HG02678 (cell line): ENCODE measurements around the gene DYRK4.

Experiments used
- ATAC-seq: cut with Tn5 transposase; IDR thresholded peaks from one replicate; pipeline ENCODE4 v1.9.1; 2021; ENCODE audit warnings: mild to moderate bottlenecking, moderate library complexity; ENCODE audit not compliant: unreplicated experiment

The DYRK4 gene

GRCh38 chr12:4615667-4616066 is 53.7 kb downstream of the DYRK4 start:
- ATAC-seq: no peak

GRCh38 chr12:4621511-4621910 is 59.5 kb downstream of the DYRK4 start:
- ATAC-seq: no peak

DNA sequence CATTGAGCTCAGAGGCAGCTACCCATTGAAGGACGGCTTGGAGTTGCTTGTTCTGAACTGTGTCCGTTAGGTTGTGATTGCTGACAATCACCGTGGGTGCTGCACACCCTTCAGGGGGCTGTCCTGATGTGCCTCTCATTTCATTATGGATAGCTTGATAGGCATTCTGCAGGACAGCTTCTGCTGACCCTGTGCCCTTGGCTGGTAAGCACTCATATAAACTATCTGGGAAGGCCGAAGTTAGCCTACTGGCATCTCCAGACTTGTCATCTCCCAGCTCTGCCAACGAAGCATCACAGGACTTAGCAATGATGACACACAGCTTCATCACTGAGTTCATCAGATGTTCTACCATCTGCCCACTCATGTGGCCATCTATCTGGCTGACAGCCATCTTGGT is 64.5 kb downstream of the DYRK4 start:
- no peak for ATAC-seq

DNA sequence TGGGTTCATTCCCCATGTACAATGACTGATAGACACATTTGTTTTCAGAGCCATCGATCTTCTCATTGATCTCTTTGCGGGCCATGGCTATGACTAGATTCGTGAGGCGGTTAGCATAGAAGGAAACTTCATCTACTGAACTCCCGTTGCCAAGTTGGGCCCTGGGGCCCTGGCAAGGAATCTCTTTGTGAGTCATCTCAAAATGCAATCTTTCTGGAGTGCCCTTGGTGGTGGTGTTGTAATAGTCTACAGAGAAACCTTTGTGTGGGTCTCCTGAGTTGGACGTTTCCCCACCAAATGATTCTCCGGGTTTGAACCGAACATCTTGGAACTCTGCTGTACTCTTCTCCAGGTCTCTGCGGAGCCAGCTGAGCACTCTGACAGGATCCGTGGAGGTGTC is 66.4 kb downstream of the DYRK4 start:
- no peak for ATAC-seq

- no peak for ATAC-seq
Observed at GRCh38 chr12:4630262-4630661, 68.3 kb downstream of the DYRK4 start.

- no peak for ATAC-seq
Observed at GRCh38 chr12:4643747-4644146, 81.7 kb downstream of the DYRK4 start.

GRCh38 chr12:4645023-4645422 is 83.0 kb downstream of the DYRK4 start:
- no peak for ATAC-seq

GRCh38 chr12:4648104-4648500 is 86.1 kb downstream of the DYRK4 start:
- peak; percentile 49 for ATAC-seq

DNA sequence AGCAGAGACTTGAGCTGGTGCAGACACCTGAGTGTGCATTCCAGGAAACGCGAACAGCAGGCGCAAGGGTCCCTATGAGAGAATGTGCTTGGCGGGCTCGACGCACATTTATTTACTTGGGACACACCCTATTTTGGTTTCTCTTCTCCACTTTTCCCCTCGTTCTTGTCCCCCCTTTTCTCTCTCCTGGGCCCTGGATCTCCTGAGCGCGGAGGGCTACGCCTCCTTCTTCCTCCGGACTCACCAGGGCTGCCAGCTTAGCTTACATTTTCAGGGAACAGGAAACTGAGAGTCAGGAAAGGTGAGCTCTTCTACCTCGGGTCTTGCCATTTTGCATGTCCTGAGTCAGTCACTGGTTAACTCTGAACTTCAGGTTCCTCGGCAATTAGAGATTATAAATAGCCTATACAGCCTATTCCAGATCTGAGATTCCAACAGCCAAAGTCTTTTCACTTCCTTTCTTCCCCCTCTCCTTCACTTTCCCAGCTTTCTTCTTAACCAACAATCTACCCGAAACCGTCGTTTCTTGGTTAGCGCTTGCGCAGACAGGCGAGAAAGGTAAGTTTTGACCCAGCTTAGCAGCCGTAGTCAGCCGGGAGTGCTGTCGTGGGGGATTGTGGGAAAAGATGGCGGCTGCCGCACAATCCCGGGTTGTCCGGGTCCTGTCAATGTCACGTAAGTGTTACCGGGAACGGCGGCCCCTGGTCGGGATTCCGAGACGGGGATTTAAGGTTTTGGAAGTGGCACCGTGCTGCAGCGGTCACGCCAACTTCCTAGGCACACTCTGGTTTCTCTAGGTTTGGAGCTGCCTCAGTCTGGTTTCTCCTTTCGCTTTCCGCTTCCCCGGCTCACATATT is 86.7 kb downstream of the DYRK4 start, which contains the start of the genes AKAP3 and NDUFA9:
Gene AKAP3, minus strand, starts transcription at position 551 of the 857 bp plus-strand sequence. CDS start 10,855 bp downstream, outside the sequence.
Gene NDUFA9, plus strand, starts transcription at position 614 of the 857 bp plus-strand sequence. Its CDS starts 13 bp downstream, at position 627.
- peak; percentile 81 for ATAC-seq

DNA sequence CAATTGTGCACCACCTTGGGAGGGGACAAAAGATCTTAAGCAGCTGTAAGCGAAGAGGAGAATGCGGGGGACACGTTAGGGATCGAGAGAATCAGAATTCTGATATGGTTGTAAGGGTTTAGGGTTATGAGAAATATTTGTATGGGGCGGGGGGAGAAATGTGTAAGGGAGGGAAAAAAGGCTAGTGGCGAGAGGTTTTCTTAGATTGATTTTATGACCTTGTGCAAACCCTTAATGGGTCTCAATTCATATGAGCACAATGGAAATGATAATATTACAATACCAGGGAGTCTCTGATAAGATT is 87.3 kb downstream of the DYRK4 start:
- no peak for ATAC-seq

DNA sequence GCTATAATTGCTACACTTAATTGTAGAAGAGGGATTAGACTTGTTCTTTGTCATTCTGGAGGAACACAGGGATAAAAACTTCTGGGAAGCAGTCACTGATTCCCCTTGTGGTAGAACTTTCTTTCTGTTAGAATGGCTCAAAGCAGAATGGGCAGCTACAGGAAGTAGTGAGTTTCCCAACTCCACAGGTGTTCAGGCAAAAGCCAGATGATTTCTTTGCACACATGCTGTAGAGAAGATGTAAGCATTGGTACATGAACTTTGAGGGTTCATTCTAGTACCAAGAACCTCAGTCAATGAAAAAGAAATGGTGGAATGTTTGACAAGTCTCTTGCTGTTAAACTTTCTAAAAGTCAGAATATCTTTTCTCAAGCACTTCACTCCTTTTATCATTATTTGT is 91.2 kb downstream of the DYRK4 start:
- no peak for ATAC-seq

DNA sequence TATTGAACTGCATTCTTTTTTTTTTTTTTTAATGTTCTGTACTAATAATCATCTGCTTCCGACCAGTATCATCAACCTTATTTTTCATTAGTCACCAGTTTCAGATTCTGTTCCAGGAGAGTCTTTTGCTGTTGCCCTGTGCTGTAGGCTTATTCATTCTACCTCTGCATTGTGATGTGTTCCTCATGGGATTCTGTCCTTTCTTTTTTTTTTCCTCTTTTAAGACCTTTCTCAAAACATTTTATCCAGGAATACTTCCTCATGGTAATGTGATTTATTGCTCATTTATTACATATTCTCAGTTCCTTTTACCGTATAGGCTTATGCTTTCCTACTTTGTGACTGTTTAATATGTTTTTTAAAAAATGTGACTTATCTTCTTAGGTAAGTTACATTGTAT is 91.7 kb downstream of the DYRK4 start:
- no peak for ATAC-seq
